IPS-NIHi11 (cell line): Measurements from ENCODE around the gene GGT5.
"Not testable (repeated sequence)": the region's sequence is repeated elsewhere in the genome, so short reads cannot be mapped to it uniquely, and the experiment has no call there.

Experiments
- DNase-seq: peaks from one replicate; pipeline ENCODE4 v3.0.0; 2012; ENCODE audit warnings: mixed read lengths, low spot score

Gene GGT5

GRCh38 chr22:24245030-24245431, at the start of gene GGT5:
TSS of gene GGT5 (minus strand) at chr22:24245082. CDS start at chr22:24244725, 357 bp downstream.
- DNase-seq, result not testable (repeated sequence)

GRCh38 chr22:24292202-24292830, 47.4 kb upstream of the GGT5 start:
- not testable (repeated sequence) for DNase-seq

GRCh38 chr22:24291515-24292201, 46.8 kb upstream of the GGT5 start:
- DNase-seq, result no peak

GRCh38 chr22:24290459-24290858, 45.6 kb upstream of the GGT5 start:
- DNase-seq, result no peak

- no peak for DNase-seq
Measured at GRCh38 chr22:24289741-24290163, 44.9 kb upstream of the GGT5 start.

GRCh38 chr22:24289114-24289513, 44.2 kb upstream of the GGT5 start:
- DNase-seq, result no peak

GRCh38 chr22:24287801-24288200, 42.9 kb upstream of the GGT5 start:
- DNase-seq, result not testable (repeated sequence)

- not testable (repeated sequence) for DNase-seq
Measured at GRCh38 chr22:24287212-24287611, 42.3 kb upstream of the GGT5 start.

- no peak for DNase-seq
Measured at GRCh38 chr22:24285245-24285644, 40.4 kb upstream of the GGT5 start.

- DNase-seq, result no peak
Measured at GRCh38 chr22:24284747-24285203, 39.9 kb upstream of the GGT5 start.

- DNase-seq, result no peak
Measured at GRCh38 chr22:24282401-24282800, 37.5 kb upstream of the GGT5 start.

- DNase-seq, result not testable (repeated sequence)
Measured at GRCh38 chr22:24280363-24280762, 35.5 kb upstream of the GGT5 start.

- DNase-seq, result not testable (repeated sequence)
Measured at GRCh38 chr22:24274696-24275405, 30.0 kb upstream of the GGT5 start.

GRCh38 chr22:24273906-24274305, 29.0 kb upstream of the GGT5 start:
- DNase-seq, result not testable (repeated sequence)

GRCh38 chr22:24273031-24273430, 28.1 kb upstream of the GGT5 start:
- DNase-seq, result not testable (repeated sequence)

GRCh38 chr22:24271386-24271854, 26.5 kb upstream of the GGT5 start:
- no peak for DNase-seq

GRCh38 chr22:24270556-24271385, 25.9 kb upstream of the GGT5 start, which contains the start of gene SPECC1L:
TSS of gene SPECC1L (plus strand) at chr22:24270831. CDS start at chr22:24302232, 31,401 bp downstream.
- DNase-seq, result peak; percentile 94

- not testable (repeated sequence) for DNase-seq
Measured at GRCh38 chr22:24266495-24266894, 21.6 kb upstream of the GGT5 start.

- no peak for DNase-seq
Measured at GRCh38 chr22:24265734-24266133, 20.9 kb upstream of the GGT5 start.

- DNase-seq, result not testable (repeated sequence)
Measured at GRCh38 chr22:24264329-24264896, 19.5 kb upstream of the GGT5 start.

- not testable (repeated sequence) for DNase-seq
Measured at GRCh38 chr22:24263479-24263878, 18.6 kb upstream of the GGT5 start.
